Liver (tissue), 3 donors: ENCODE results near the gene GFM1.

Experiments
- CTCF ChIP-seq: fragments of 150-350 bp; IDR thresholded peaks from 2 replicates; pipeline ENCODE4 v1.5.1; 2017; ENCODE audit warnings: improper control_type of control experiment, low read depth, low read length; ENCODE audit not compliant: missing input control
- EGR1 ChIP-seq, 2 donors: IDR thresholded peaks; 2 replicates each; pipeline ENCODE4 v1.6.1; 2016 to 2018; ENCODE audit warnings: antibody characterized with exemption in 2 of 2, low read depth in 2 of 2
- MAX ChIP-seq: IDR thresholded peaks from 2 replicates; pipeline ENCODE4 v1.6.1; 2016; ENCODE audit warnings: antibody characterized with exemption
- RAD21 ChIP-seq, 2 donors: IDR thresholded peaks; 2 replicates each; pipeline ENCODE4 v1.6.1; 2016; ENCODE audit warnings: antibody characterized with exemption in 2 of 2, mild to moderate bottlenecking in 2 of 2
- REST ChIP-seq: IDR thresholded peaks from 2 replicates; pipeline ENCODE4 v1.6.1; 2016; ENCODE audit warnings: antibody characterized with exemption, mild to moderate bottlenecking
- RXRA ChIP-seq, 2 donors: IDR thresholded peaks; 2 replicates each; pipeline ENCODE4 v1.6.1; 2017 to 2018; ENCODE audit warnings: antibody characterized with exemption in 2 of 2, mild to moderate bottlenecking in 1 of 2
- SP1 ChIP-seq: IDR thresholded peaks from 2 replicates; pipeline ENCODE4 v1.6.1; 2018; ENCODE audit warnings: antibody characterized with exemption, mild to moderate bottlenecking
- TAF1 ChIP-seq: conservative IDR thresholded peaks from 2 replicates; pipeline ENCODE4 v1.6.1; 2016; ENCODE audit warnings: antibody characterized with exemption, mild to moderate bottlenecking
- YY1 ChIP-seq: IDR thresholded peaks from 2 replicates; pipeline ENCODE4 v1.6.1; 2016; ENCODE audit warnings: antibody characterized with exemption, mild to moderate bottlenecking
- ZBTB33 ChIP-seq: IDR thresholded peaks from 2 replicates; pipeline ENCODE4 v1.6.1; 2016; ENCODE audit warnings: antibody characterized with exemption
- donor health status: healthy.
- donor health status: healthy.

GRCh38 chr3:158728061-158728377 lies 83.7 kb downstream of the GFM1 start:
- no peak for TF ChIP-seq TAF1
- no peak for TF ChIP-seq CTCF
- TF ChIP-seq RXRA (IDR thresholded peaks at IDR 0.05): no peak
- TF ChIP-seq EGR1 (IDR thresholded peaks at IDR 0.05; ENCODE audit: low read depth in 2 of 2): no peak
- TF ChIP-seq SP1: no peak
- TF ChIP-seq ZBTB33: no peak
- no peak for TF ChIP-seq MAX
- TF ChIP-seq YY1: no peak
- no peak for TF ChIP-seq RAD21 (IDR thresholded peaks at IDR 0.05)
- no peak for TF ChIP-seq REST
